WTC11 (cell line): ENCODE data around the gene WDFY4. TPM values are rescaled to one million over a fixed set of nuclear protein-coding genes. Genes with fewer than 3 reads are reported as not detected.

Source experiments
- ATAC-seq: fragments of 200-7000 bp; cut with Tn5 transposase; 2 replicates; pipeline ENCODE4 v1.10.0; 2021; ENCODE audit warnings: mild to moderate bottlenecking, moderate library complexity
- CTCF ChIA-PET: fragments of 300-600 bp; sonication (Branson Sonifier 250); formaldehyde crosslinking; loops from one replicate; lab custom pipeline; 2021; ENCODE audit warnings: antibody characterized with exemption; lab: Charles Lee
- POLR2A ChIA-PET: fragments of 350-600 bp; sonication (Branson Sonifier 250); formaldehyde crosslinking; loops from one replicate; lab custom pipeline; 2021; ENCODE audit warnings: antibody characterized with exemption; lab: Charles Lee
- DNase-seq: peaks from one replicate; pipeline ENCODE4 v3.0.0; 2021; ENCODE audit warnings: low spot score
- H3K27ac Mint-ChIP-seq: 2 replicates; pipeline ENCODE4 v1.8.0; 2021; ENCODE audit warnings: mixed read lengths
- H3K27me3 Mint-ChIP-seq: 2 replicates; pipeline ENCODE4 v1.8.0; 2021; ENCODE audit warnings: low read depth, mild to moderate bottlenecking, moderate library complexity, mixed read lengths
- H3K36me3 Mint-ChIP-seq: 2 replicates; pipeline ENCODE4 v1.8.0; 2021; ENCODE audit warnings: mixed read lengths
- H3K4me1 Mint-ChIP-seq: 2 replicates; pipeline ENCODE4 v1.8.0; 2022; ENCODE audit warnings: mixed read lengths
- H3K4me3 Mint-ChIP-seq: 2 replicates; pipeline ENCODE4 v1.8.0; 2021; ENCODE audit warnings: mild to moderate bottlenecking, moderate library complexity, mixed read lengths
- H3K9me3 Mint-ChIP-seq: 2 replicates; pipeline ENCODE4 v1.8.0; 2021; ENCODE audit warnings: mixed read lengths
- ATF2 ChIP-seq: sonication (generic); formaldehyde crosslinking; IDR thresholded peaks from 2 replicates; pipeline ENCODE4 v1.8.1; 2022; ENCODE audit warnings: low read depth, missing genetic modification reagents, borderline replicate concordance
- ATF3 ChIP-seq: sonication (generic); formaldehyde crosslinking; conservative IDR thresholded peaks from 2 replicates; pipeline ENCODE4 v1.8.1; 2022; ENCODE audit warnings: mild to moderate bottlenecking, missing genetic modification reagents
- CBFB ChIP-seq: sonication (generic); formaldehyde crosslinking; IDR thresholded peaks from 2 replicates; pipeline ENCODE4 v1.8.1; 2022; ENCODE audit warnings: mild to moderate bottlenecking, low read depth, missing genetic modification reagents
- CDX4 ChIP-seq: fragments of 250-450 bp; sonication (Bioruptor Pico); IDR thresholded peaks from 2 replicates; pipeline ENCODE4 v1.9.0; 2021; ENCODE audit warnings: moderate library complexity, mild to moderate bottlenecking, inconsistent platforms, borderline replicate concordance
- E2F4 ChIP-seq: sonication (generic); formaldehyde crosslinking; IDR thresholded peaks from 2 replicates; pipeline ENCODE4 v1.8.1; 2022; ENCODE audit warnings: low read depth, mild to moderate bottlenecking, moderate library complexity, missing genetic modification reagents, borderline replicate concordance
- EMX1 ChIP-seq: fragments of 250-450 bp; sonication (Bioruptor Pico); IDR thresholded peaks from 2 replicates; pipeline ENCODE4 v1.8.0; 2021; ENCODE audit warnings: mild to moderate bottlenecking
- FOXP1 ChIP-seq: sonication (generic); formaldehyde crosslinking; IDR thresholded peaks from 2 replicates; pipeline ENCODE4 v1.8.0; 2022; ENCODE audit warnings: missing genetic modification reagents, mild to moderate bottlenecking, moderate library complexity, borderline replicate concordance
- JAZF1 ChIP-seq: fragments of 250-450 bp; sonication (Bioruptor Pico); IDR thresholded peaks from 2 replicates; pipeline ENCODE4 v1.9.0; 2021; ENCODE audit warnings: moderate library complexity, mild to moderate bottlenecking, inconsistent platforms
- MLX ChIP-seq: sonication (generic); formaldehyde crosslinking; IDR thresholded peaks from 2 replicates; pipeline ENCODE4 v1.8.1; 2023; ENCODE audit warnings: mild to moderate bottlenecking, missing genetic modification reagents, moderate library complexity
- MYBL2 ChIP-seq: sonication (generic); formaldehyde crosslinking; IDR thresholded peaks from 2 replicates; pipeline ENCODE4 v1.8.1; 2023; ENCODE audit warnings: mild to moderate bottlenecking, moderate library complexity, missing genetic modification reagents
- RORB ChIP-seq: fragments of 250-450 bp; sonication (Bioruptor Pico); IDR thresholded peaks from 2 replicates; pipeline ENCODE4 v1.9.0; 2021; ENCODE audit warnings: mild to moderate bottlenecking
- SMAD4 ChIP-seq: sonication (generic); formaldehyde crosslinking; IDR thresholded peaks from 2 replicates; pipeline ENCODE4 v1.8.0; 2022; ENCODE audit warnings: mild to moderate bottlenecking, missing genetic modification reagents
- ZBTB43 ChIP-seq: sonication (generic); formaldehyde crosslinking; IDR thresholded peaks from 2 replicates; pipeline ENCODE4 v1.8.1; 2023; ENCODE audit warnings: mild to moderate bottlenecking, missing genetic modification reagents
- total RNA-seq: library from RNA; stranded (reverse); gene quantifications from 3 replicates; pipeline ENCODE4 v1.2.3, GENCODE V29; 2021
- TF ChIP-seq, protein P1 (sequence below): fragments of 200-600 bp; IDR thresholded peaks from 2 replicates; pipeline ENCODE4 v1.8.0; 2022; ENCODE audit warnings: antibody characterized with exemption
- TF ChIP-seq, protein P2 (sequence below): fragments of 250-450 bp; sonication (Bioruptor Pico); IDR thresholded peaks from 2 replicates; pipeline ENCODE4 v1.9.0; 2021; ENCODE audit warnings: mild to moderate bottlenecking

WDFY4 gene
- total RNA-seq, 1 experiment from 2014 or later, result 0.13 TPM

DNA sequence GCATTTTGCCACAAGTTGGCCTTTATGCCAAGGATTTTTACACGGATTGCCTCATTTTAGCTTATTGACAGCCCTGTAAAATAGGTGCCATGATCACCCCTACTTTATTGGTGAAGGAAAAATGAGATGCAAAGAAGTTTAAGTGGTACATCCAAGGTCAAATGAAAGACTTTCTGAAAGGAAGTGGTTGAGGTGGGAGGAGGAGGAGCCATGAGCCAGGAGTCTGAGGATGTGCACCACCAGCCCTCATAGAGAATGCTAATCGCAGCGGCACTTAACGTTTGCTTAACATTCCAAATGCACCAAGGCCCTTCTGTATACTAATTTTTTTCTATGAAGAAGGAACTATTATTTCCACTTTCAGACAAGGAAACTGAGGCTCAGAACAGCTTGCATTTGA, 286.0 kb downstream of the WDFY4 start:
- no peak overlapping the region for H3K4me3 Mint-ChIP-seq
- CTCF ChIA-PET, result no interaction called here
- no peaks in the 10 kb centered on the region for H3K4me1 Mint-ChIP-seq
- H3K9me3 Mint-ChIP-seq, result no peaks in the 10 kb centered on the region
- TF ChIP-seq ZBTB43 (CRISPR knock-in tag) (no peak), E2F4 (no peak)
- no peak for DNase-seq
- no peaks in the 10 kb centered on the region for H3K36me3 Mint-ChIP-seq
- no peak for ATAC-seq
- no peak overlapping the region for H3K27ac Mint-ChIP-seq
- no peaks in the 10 kb centered on the region; the same call in 1 of the 2 replicates for H3K27me3 Mint-ChIP-seq
- POLR2A ChIA-PET, result interaction anchor here (0.5 kb wide), 1 partner anchor 247 kb away, joined by 3 read pairs; no protein-coding TSS in a partner anchor

DNA sequence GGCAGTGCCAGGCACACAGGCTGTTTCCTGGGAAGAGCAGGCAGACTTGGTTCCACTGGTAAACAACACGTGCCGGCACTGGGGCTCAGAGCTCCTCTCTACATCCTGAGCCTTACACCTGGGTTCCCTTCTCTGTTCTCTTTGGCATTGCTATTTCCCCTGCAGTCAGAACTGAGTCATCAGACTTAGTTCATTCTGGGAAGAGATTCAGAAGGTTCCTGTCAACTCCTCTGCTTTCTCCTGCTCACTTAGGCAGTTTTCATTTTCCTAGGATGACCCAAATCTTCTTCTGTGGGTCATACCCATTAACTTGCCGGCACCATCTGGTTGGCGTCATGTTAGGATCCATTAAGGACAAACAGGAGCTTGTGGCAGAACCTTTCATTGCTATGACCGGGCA, 288.4 kb downstream of the WDFY4 start:
- DNase-seq, result no peak
- Mint-ChIP-seq H3K36me3 (no peaks in the 10 kb centered on the region), H3K9me3 (no peaks in the 10 kb centered on the region), H3K27me3 (no peaks in the 10 kb centered on the region; the same call in 1 of the 2 replicates), H3K4me1 (no peaks in the 10 kb centered on the region), H3K27ac (no peak overlapping the region), H3K4me3 (no peak overlapping the region)
- ChIA-PET CTCF (no interaction called here), POLR2A (no interaction called here)
- no peak for ATAC-seq
- no peak for TF ChIP-seq MYBL2
- no peak for TF ChIP-seq SMAD4 (CRISPR knock-in tag)
- TF ChIP-seq CDX4 (CRISPR knock-in tag), result no peak
- no peak for TF ChIP-seq ATF2 (CRISPR knock-in tag)
- no peak for TF ChIP-seq FOXP1
- TF ChIP-seq MLX (CRISPR knock-in tag), result no peak
- no peak for TF ChIP-seq ATF3 (CRISPR knock-in tag)
- TF ChIP-seq, protein P1, sequence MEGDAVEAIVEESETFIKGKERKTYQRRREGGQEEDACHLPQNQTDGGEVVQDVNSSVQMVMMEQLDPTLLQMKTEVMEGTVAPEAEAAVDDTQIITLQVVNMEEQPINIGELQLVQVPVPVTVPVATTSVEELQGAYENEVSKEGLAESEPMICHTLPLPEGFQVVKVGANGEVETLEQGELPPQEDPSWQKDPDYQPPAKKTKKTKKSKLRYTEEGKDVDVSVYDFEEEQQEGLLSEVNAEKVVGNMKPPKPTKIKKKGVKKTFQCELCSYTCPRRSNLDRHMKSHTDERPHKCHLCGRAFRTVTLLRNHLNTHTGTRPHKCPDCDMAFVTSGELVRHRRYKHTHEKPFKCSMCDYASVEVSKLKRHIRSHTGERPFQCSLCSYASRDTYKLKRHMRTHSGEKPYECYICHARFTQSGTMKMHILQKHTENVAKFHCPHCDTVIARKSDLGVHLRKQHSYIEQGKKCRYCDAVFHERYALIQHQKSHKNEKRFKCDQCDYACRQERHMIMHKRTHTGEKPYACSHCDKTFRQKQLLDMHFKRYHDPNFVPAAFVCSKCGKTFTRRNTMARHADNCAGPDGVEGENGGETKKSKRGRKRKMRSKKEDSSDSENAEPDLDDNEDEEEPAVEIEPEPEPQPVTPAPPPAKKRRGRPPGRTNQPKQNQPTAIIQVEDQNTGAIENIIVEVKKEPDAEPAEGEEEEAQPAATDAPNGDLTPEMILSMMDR, result no peak
- TF ChIP-seq, protein P2, sequence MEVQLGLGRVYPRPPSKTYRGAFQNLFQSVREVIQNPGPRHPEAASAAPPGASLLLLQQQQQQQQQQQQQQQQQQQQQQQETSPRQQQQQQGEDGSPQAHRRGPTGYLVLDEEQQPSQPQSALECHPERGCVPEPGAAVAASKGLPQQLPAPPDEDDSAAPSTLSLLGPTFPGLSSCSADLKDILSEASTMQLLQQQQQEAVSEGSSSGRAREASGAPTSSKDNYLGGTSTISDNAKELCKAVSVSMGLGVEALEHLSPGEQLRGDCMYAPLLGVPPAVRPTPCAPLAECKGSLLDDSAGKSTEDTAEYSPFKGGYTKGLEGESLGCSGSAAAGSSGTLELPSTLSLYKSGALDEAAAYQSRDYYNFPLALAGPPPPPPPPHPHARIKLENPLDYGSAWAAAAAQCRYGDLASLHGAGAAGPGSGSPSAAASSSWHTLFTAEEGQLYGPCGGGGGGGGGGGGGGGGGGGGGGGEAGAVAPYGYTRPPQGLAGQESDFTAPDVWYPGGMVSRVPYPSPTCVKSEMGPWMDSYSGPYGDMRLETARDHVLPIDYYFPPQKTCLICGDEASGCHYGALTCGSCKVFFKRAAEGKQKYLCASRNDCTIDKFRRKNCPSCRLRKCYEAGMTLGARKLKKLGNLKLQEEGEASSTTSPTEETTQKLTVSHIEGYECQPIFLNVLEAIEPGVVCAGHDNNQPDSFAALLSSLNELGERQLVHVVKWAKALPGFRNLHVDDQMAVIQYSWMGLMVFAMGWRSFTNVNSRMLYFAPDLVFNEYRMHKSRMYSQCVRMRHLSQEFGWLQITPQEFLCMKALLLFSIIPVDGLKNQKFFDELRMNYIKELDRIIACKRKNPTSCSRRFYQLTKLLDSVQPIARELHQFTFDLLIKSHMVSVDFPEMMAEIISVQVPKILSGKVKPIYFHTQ (CRISPR knock-in tag), result no peak
- TF ChIP-seq CBFB (CRISPR knock-in tag), result no peak
- no peak for TF ChIP-seq JAZF1
- TF ChIP-seq RORB (CRISPR knock-in tag), result no peak
- TF ChIP-seq EMX1 (CRISPR knock-in tag), result no peak
